HG03378 (cell line): ENCODE data around the gene PRKX.
"Not testable (repeated sequence)": the region's sequence is repeated elsewhere in the genome, so short reads cannot be mapped to it uniquely, and the experiment has no call there.

Source experiments
- ATAC-seq: cut with Tn5 transposase; IDR thresholded peaks from one replicate; pipeline ENCODE4 v1.9.1; 2021; ENCODE audit warnings: mild to moderate bottlenecking, moderate library complexity; ENCODE audit not compliant: unreplicated experiment

The PRKX gene

GRCh38 chrX:3712051-3712869 is 1.2 kb downstream of the PRKX start:
- ATAC-seq = peak; percentile 5

GRCh38 chrX:3711331-3711917 is 2.0 kb downstream of the PRKX start:
- ATAC-seq = peak; percentile 47

DNA sequence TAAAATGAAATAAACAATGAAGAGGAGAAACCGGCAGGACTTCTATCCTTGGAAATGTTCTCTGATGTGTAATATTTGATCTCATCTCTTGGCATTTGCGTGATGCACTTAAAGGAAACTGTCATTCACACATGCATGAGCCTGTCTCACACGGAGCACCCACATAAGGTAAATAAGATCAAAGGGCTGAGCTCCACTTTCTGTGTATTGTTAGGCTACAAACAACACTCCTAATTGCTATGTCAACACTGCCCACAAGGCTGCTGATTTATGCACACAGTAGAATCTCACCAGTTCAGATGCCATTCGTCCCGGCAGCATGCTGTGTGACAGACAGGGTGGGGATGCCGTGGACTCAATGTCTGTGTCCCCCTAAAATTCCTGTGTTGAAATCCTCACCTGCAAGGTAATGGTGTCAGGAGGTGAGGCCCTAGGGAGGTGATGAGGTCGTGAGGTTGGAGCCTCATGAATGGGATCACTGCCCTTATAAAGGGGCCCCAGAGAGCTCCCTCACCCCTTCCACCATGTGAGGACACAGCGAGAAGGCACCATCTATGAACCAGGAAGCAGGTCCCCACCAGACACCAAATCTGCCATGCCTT is 5.7 kb downstream of the PRKX start:
- not testable (repeated sequence) for ATAC-seq

GRCh38 chrX:3706481-3706880 is 7.0 kb downstream of the PRKX start:
- ATAC-seq = no peak

DNA sequence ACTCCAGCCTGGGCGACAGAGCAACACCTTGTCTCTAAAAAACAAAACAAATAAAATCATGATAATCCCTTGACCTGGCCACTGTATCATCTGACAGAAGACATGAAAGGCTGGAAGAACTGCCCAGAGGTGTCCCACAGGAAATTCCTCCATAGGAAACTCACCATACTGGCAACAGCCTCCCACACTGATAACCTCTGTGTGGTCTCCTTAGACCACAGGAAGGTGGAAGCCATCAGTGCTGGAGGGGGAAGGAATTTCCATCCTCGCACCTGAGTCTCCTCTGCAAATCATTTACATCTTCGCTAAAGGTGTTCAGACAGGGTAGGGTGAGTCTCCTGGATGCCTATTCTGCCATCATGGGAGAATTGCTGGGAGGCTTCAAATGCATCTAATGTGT is 10.2 kb downstream of the PRKX start:
- ATAC-seq = not testable (repeated sequence)

GRCh38 chrX:3702095-3702494 is 11.4 kb downstream of the PRKX start:
- ATAC-seq = not testable (repeated sequence)

GRCh38 chrX:3701445-3701928 is 12.0 kb downstream of the PRKX start:
- ATAC-seq = not testable (repeated sequence)

DNA sequence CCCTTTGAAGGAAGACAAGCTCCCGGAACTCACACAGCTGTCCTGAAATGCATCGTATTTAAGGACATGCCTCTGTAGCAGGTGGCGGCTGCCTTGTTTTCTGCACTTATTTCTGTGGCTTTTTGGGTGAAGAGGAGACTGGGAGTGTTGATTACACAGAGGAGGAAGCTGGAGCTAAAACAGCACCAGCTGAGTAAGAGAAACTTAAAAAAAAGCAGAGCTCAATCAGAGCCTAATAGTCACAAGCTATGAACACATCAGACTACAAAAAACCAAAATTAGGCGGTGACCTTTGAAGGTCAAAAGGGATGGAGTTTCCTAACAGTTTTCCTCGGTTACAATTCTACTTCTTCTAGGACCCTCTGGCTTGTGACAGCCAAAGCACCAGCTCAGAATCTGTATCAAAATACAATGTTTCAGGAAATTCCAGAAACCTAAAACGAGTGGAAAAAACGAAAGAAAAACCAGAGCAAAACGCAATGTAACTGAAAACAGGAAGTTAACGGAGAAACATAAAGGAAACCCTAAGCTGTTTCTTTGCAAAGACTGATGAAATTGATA is 13.5 kb downstream of the PRKX start:
- peak; percentile 80 for ATAC-seq

DNA sequence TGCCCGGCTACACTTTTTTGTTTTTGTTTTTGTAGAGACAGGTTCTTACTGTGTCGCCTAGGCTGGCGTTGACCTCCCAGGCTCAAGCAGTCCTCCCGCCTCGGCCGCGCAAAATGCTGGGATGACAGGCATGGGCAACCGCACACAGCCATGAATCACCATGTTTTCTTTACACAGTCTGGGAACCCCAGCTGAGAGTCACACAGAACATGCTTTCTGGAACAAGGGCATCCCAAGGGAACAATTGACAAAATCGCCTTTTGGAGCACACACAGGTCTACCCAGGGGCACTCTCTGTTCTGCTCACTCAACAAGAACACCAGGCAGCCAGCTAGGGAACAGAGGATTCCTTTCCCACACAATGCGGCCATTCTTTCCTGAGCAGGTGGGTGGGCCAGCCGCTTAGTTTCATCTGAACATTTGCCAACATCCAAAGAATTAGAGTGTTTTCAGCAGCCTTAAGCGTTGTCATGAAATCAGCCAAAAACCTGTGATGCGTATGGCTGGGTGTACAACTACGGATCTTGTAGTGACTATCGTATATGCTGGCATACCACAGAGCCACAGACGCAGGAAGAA is 15.7 kb downstream of the PRKX start:
- ATAC-seq = no peak

DNA sequence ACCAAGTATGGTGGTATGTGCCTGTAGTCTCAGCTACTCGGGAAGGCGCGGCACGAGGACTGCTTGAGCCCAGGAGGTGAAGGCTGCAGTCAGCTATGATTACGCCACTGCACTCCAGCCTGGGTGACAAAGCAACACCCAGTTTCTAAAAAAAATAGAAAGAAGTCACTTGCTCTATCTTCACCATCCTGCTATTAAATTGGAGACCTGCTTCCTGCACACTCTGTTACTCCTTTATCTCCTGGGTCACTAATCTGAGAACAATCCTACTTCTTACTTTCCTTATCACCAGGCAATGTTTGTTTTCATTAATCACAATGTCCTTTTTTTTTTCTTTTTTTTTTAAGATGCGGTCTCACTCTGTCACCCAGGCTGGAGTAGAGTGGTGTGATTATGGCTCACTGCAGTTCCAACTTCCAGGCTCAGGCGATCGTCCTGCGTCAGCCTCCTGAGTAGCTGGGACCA is 16.2 kb downstream of the PRKX start:
- ATAC-seq = no peak

- no peak for ATAC-seq
These were observed 17.9 kb downstream of the PRKX start for GRCh38 chrX:3695536-3695935.

GRCh38 chrX:3690140-3690539 is 23.3 kb downstream of the PRKX start:
- no peak for ATAC-seq

DNA sequence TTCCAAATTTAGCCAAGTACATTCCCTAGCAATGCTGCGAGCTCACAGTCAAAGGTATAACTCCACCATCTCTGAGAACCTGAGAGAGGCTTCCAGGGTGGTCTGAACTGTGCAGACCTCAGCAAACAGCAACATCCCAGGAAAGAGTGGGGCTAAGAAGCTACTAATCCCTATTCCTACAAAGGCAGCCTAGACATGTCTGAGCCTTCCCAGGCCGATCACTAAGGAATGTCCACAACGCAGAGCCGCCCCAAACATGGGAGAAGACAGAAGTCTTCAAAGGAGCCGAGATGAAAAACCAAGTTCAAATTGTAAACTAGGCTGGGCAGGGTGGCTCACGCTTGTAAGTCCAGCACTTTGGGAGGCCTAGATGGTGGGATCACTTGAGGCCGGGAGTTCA is 30.2 kb downstream of the PRKX start:
- ATAC-seq = not testable (repeated sequence)

GRCh38 chrX:3680459-3680858 is 33.0 kb downstream of the PRKX start:
- ATAC-seq = no peak

- no peak for ATAC-seq
These were observed 33.8 kb downstream of the PRKX start for GRCh38 chrX:3679669-3680068.

DNA sequence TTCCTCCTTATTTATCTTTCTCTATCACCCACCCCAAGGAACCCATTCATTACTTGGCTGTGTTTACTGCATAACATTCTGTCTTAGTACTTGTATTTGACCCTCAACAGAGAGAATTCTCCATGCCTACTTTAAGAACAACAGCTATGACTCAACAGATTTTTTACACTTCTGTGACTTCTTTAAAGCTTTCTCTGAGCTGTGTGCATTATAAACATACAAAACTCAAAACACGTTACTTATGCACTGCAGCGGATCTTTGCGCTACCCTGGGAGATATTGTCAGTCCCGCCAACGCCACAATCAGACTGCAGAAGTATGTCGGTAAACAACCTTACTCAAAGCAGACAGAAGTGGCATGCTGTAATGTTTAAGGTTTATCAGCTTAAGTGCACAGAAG is 35.1 kb downstream of the PRKX start:
- no peak for ATAC-seq

DNA sequence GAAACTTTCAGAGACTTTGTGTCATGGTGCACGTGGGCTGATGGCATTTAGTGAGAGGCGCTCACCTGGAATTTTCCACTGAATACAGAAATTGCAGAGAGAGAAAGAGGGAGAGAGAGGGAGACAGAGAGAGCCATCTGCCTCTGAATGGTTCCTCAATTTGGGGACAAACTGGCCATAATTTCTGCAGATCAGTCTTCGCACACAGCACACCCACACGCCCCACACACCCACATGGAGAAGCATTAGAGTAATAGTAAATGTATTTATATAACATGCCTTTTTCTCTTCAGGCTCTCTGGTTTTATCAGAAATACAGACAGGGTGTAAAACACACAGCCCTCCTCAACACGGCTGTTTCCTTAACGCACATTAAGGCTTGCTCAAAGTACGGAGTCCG is 38.6 kb downstream of the PRKX start:
- no peak for ATAC-seq

- no peak for ATAC-seq
These were observed 43.5 kb downstream of the PRKX start for GRCh38 chrX:3669841-3670475.

DNA sequence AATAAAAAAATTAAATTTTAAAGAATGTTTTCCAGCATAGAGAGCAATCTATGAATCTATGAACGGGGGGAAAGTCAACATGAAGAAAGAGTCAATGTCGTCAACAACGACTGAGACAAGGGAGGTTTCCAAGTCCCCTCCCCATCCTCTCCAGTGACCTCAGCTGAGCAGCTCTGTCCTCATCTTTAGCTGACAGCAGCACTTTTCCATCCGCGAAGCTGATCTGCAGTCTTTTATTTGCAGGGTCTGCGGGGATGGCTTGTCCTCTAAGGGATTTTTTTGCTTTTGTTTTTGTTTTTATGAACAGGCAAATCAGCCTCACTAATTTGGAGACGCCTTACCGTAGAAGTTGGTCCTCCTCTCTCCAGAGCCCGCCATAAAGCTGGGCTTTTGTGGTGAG is 46.5 kb downstream of the PRKX start:
- no peak for ATAC-seq

DNA sequence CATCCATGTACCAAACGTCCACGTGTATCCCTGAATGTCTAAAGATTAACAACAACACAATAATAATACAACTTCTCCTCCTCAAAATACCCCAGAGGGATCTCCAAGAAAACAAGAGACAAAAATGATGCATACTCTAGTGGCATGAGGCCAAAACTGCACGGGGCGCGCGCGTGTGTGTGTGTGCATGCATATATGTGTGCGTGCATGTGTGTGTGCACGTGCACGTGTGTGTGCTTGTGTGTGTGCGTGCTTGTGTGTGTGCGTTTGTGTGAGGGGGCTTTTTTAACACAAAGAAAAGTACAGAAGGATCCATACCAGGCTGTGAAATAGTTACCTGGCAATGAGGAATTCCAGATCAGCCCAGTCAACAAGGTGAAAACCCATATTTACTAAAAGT is 48.5 kb downstream of the PRKX start:
- ATAC-seq = no peak
